H1 (cell line): ENCODE results near the gene EEF1G. TPM values are rescaled to one million over a fixed set of nuclear protein-coding genes. Genes with fewer than 3 reads are reported as not detected.

Experiments
- BRCA1 ChIP-seq: IDR thresholded peaks from 2 replicates; pipeline ENCODE4 v1.6.1; 2012; ENCODE audit warnings: low read depth, low read length, improper control_type of control experiment
- CBX8 ChIP-seq: fragments of 300-800, 300-1000 bp; sonication (generic); IDR thresholded peaks from 2 replicates; pipeline ENCODE4 v1.7.1; 2016; ENCODE audit warnings: low read depth, low read length, borderline replicate concordance
- EGR1 ChIP-seq: IDR thresholded peaks from 2 replicates; pipeline ENCODE4 v1.6.1; 2011; ENCODE audit warnings: low read depth, low read length, borderline replicate concordance
- RAD21 ChIP-seq, 2 experiments: IDR thresholded peaks in 1 of 2; conservative IDR thresholded peaks in 1 of 2; 2 replicates each; pipeline ENCODE4 v1.6.1; 2011; ENCODE audit warnings: low read depth in 2 of 2, low read length in 2 of 2, improper control_type of control experiment in 1 of 2, inconsistent platforms in 1 of 2, mild to moderate bottlenecking in 1 of 2, moderate library complexity in 1 of 2
- RXRA ChIP-seq: IDR thresholded peaks from 2 replicates; pipeline ENCODE4 v1.6.1; 2011; ENCODE audit warnings: low read depth, mild to moderate bottlenecking, low read length, moderate library complexity; ENCODE audit not compliant: insufficient read depth
- SIRT6 ChIP-seq: IDR thresholded peaks from one replicate; pipeline ENCODE4 v1.7.1; 2012; ENCODE audit warnings: low read length, inconsistent platforms
- SP2 ChIP-seq: IDR thresholded peaks from 2 replicates; pipeline ENCODE4 v1.6.1; 2012; ENCODE audit warnings: mild to moderate bottlenecking, low read length, inconsistent platforms
- SRF ChIP-seq: IDR thresholded peaks from 2 replicates; pipeline ENCODE4 v1.6.1; 2011; ENCODE audit warnings: mild to moderate bottlenecking, low read depth, low read length, moderate library complexity
- polyA plus RNA-seq, 7 experiments: library from polyadenylated mRNA; depleted of rRNA in 3 of 7; stranded (reverse) in 5 of 7; unstranded in 2 of 7; fragments of >200 nt in 5 of 7; fragments of 200-250 nt in 2 of 7; gene quantifications; 1 replicate in 5 of 7; 2 replicates in 1 of 7; 4 replicates in 1 of 7; pipeline versions ENCODE4 v1.2.1 to v1.2.3, GENCODE V29; 2011 to 2013; ENCODE audit warnings: missing spikeins in 2 of 7, mixed read lengths in 2 of 7
- total RNA-seq: library from RNA; stranded (reverse); fragmentation: NEBNext Ultra II Directional; extraction: Animal tissue kit (Norgen Biotek cat#: 25700); gene quantifications from 2 replicates; pipeline ENCODE4 v1.2.1, GENCODE V29; 2021
- TF ChIP-seq, protein P1 (sequence below): IDR thresholded peaks from 2 replicates; pipeline ENCODE4 v1.6.1; 2011; ENCODE audit warnings: low read length, improper control_type of control experiment

The EEF1G gene
- total and polyA plus RNA-seq, 2 of the 8 experiments (the other 6 are each of a cell fraction or from before 2014, with no cell fraction given), result 1,627 to 1,996 TPM

GRCh38 chr11:62513626-62514025 is 60.1 kb downstream of the EEF1G start (continued):
- TF ChIP-seq RAD21 (IDR thresholded peaks at IDR 0.05 in 1 of 2, conservative IDR thresholded peaks at IDR 0.05 in 1 of 2; ENCODE audit: low read depth in 2 of 2, low read length in 2 of 2) (no peak), BRCA1 (no peak), RXRA (no peak), EGR1 (no peak), CBX8 (no peak), SP2 (no peak), SRF (no peak), SIRT6 (no peak)
- TF ChIP-seq, protein P1, sequence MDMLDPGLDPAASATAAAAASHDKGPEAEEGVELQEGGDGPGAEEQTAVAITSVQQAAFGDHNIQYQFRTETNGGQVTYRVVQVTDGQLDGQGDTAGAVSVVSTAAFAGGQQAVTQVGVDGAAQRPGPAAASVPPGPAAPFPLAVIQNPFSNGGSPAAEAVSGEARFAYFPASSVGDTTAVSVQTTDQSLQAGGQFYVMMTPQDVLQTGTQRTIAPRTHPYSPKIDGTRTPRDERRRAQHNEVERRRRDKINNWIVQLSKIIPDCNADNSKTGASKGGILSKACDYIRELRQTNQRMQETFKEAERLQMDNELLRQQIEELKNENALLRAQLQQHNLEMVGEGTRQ, result no peak
